OCI-LY1 (cell line): ENCODE measurements around the gene RINT1.

ENCODE experiments used
- H2AFZ ChIP-seq: fragments of 200-600 bp; sonication (generic), shearing (Covaris generic); 2 replicates; pipeline ENCODE4 v1.6.0; 2014; ENCODE audit warnings: antibody characterized with exemption, mild to moderate bottlenecking, low read length
- H3F3A ChIP-seq: fragments of 200-600 bp; sonication (generic), shearing (Covaris generic); 2 replicates; pipeline ENCODE4 v1.6.0; 2014; ENCODE audit warnings: mild to moderate bottlenecking, antibody characterized with exemption, low read length, moderate library complexity; ENCODE audit not compliant: insufficient read depth
- H3K27ac ChIP-seq: fragments of 200-600 bp; sonication (generic); 2 replicates; pipeline ENCODE4 v1.5.1; 2014; ENCODE audit warnings: low read length, mixed run types, mild to moderate bottlenecking, low read depth; ENCODE audit not compliant: poor library complexity, severe bottlenecking
- H3K27me3 ChIP-seq: fragments of 200-600 bp; sonication (generic); 2 replicates; pipeline ENCODE4 v1.6.0; 2014; ENCODE audit warnings: antibody characterized with exemption, mild to moderate bottlenecking, low read length, moderate library complexity; ENCODE audit not compliant: insufficient read depth
- H3K36me3 ChIP-seq: fragments of 200-600 bp; sonication (generic); 2 replicates; pipeline ENCODE4 v1.6.1; 2014; ENCODE audit warnings: mild to moderate bottlenecking, antibody characterized with exemption, low read length, moderate library complexity, mixed read lengths; ENCODE audit not compliant: insufficient read depth
- H3K4me1 ChIP-seq: fragments of 200-600 bp; sonication (generic); 2 replicates; pipeline ENCODE4 v1.5.1; 2014; ENCODE audit warnings: mild to moderate bottlenecking, low read length, moderate library complexity; ENCODE audit not compliant: insufficient read depth, severe bottlenecking
- H3K4me2 ChIP-seq: fragments of 200-600 bp; sonication (generic), shearing (Covaris generic); 2 replicates; pipeline ENCODE4 v1.6.1; 2014; ENCODE audit warnings: low read length
- H3K4me3 ChIP-seq: fragments of 200-600 bp; sonication (generic); 2 replicates; pipeline ENCODE4 v1.5.1; 2014; ENCODE audit warnings: low read length, low read depth, mild to moderate bottlenecking, mixed read lengths; ENCODE audit not compliant: poor library complexity, severe bottlenecking
- H3K79me2 ChIP-seq: fragments of 200-600 bp; shearing (Covaris generic); 2 replicates; pipeline ENCODE4 v1.6.1; 2016; ENCODE audit warnings: mixed run types, low read length, mixed read lengths; ENCODE audit not compliant: insufficient read depth
- H3K9ac ChIP-seq: fragments of 200-600 bp; sonication (generic), shearing (Covaris generic); 2 replicates; pipeline ENCODE4 v1.6.1; 2014; ENCODE audit warnings: mild to moderate bottlenecking, low read length, mixed read lengths
- H3K9me2 ChIP-seq: fragments of 200-600 bp; sonication (generic), shearing (Covaris generic); 2 replicates; pipeline ENCODE4 v1.6.1; 2014; ENCODE audit warnings: low read depth, mild to moderate bottlenecking, low read length, mixed read lengths
- H3K9me3 ChIP-seq: fragments of 200-600 bp; shearing (Covaris generic); 2 replicates; pipeline ENCODE4 v1.6.1; 2014; ENCODE audit warnings: low read length, mixed read lengths
- H4K20me1 ChIP-seq: fragments of 200-600 bp; sonication (generic), shearing (Covaris generic); 2 replicates; pipeline ENCODE4 v1.6.0; 2016; ENCODE audit warnings: mild to moderate bottlenecking, low read length; ENCODE audit not compliant: insufficient read depth
- EZH2 ChIP-seq: fragments of 200-600 bp; sonication (generic), shearing (Covaris generic); IDR thresholded peaks from 2 replicates; pipeline ENCODE4 v1.8.0; 2017; ENCODE audit warnings: borderline replicate concordance, mixed run types, mild to moderate bottlenecking, antibody characterized with exemption, low read length, moderate library complexity, mixed read lengths
- TF ChIP-seq, protein P1 (sequence below): fragments of 200-600 bp; sonication (generic), shearing (Covaris generic); IDR thresholded peaks from 2 replicates; pipeline ENCODE4 v1.5.1; 2017; ENCODE audit warnings: mild to moderate bottlenecking, antibody characterized with exemption, low read length, moderate library complexity, mixed read lengths

The RINT1 gene

DNA sequence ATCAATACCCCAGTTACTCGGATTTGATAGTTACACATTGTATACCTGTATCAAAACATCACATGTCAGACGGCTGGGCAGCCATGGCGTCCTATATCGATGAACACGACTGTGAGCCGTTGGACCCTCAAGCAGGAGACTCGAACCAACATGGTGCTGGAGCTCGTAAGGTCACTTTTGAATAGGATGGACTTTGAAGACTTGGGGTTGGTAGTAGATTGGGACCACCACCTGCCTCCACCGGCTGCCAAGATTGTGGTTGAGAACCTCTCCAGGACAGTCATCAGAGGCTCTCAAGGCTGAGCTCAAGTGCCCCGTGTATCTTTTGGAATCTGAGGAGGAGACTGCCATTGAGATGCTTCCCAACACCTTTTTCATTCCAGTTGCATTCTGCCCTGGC lies 1.9 kb upstream of the RINT1 start:
- Histone ChIP-seq H3K4me3 (no peak overlapping the region), H3F3A (no peaks in the 10 kb centered on the region), H2AFZ (no peak overlapping the region), H3K27ac (no peak overlapping the region), H3K27me3 (no peaks in the 10 kb centered on the region), H3K4me2 (no peak overlapping the region), H3K79me2 (peaks cover 14% of the 10 kb centered on the region), H3K4me1 (peaks cover 28% of the 10 kb centered on the region), H3K9me3 (no peaks in the 10 kb centered on the region), H4K20me1 (no peaks in the 10 kb centered on the region), H3K9ac (no peak overlapping the region), H3K36me3 (no peaks in the 10 kb centered on the region), H3K9me2 (no peaks in the 10 kb centered on the region)
- TF ChIP-seq, protein P1, sequence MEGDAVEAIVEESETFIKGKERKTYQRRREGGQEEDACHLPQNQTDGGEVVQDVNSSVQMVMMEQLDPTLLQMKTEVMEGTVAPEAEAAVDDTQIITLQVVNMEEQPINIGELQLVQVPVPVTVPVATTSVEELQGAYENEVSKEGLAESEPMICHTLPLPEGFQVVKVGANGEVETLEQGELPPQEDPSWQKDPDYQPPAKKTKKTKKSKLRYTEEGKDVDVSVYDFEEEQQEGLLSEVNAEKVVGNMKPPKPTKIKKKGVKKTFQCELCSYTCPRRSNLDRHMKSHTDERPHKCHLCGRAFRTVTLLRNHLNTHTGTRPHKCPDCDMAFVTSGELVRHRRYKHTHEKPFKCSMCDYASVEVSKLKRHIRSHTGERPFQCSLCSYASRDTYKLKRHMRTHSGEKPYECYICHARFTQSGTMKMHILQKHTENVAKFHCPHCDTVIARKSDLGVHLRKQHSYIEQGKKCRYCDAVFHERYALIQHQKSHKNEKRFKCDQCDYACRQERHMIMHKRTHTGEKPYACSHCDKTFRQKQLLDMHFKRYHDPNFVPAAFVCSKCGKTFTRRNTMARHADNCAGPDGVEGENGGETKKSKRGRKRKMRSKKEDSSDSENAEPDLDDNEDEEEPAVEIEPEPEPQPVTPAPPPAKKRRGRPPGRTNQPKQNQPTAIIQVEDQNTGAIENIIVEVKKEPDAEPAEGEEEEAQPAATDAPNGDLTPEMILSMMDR, result no peak
- TF ChIP-seq EZH2, result no peak

GRCh38 chr7:105530546-105530945 lies 1.5 kb upstream of the RINT1 start:
- peaks cover 28% of the 10 kb centered on the region for H3K4me1 ChIP-seq
- H3K4me2 ChIP-seq, result no peak overlapping the region
- no peaks in the 10 kb centered on the region for H4K20me1 ChIP-seq
- H3K36me3 ChIP-seq, result peaks cover 2% of the 10 kb centered on the region; the same call in 1 of the 2 replicates
- no peaks in the 10 kb centered on the region for H3K9me3 ChIP-seq
- H3K4me3 ChIP-seq, result no peak overlapping the region
- no peaks in the 10 kb centered on the region for H3K9me2 ChIP-seq
- no peak overlapping the region for H3K9ac ChIP-seq
- H3K27me3 ChIP-seq, result no peaks in the 10 kb centered on the region
- no peak overlapping the region for H3K27ac ChIP-seq
- H3K79me2 ChIP-seq, result peaks cover 14% of the 10 kb centered on the region
- TF ChIP-seq, protein P1, result no peak
- TF ChIP-seq EZH2, result no peak
- H2AFZ ChIP-seq, result no peak overlapping the region
- no peaks in the 10 kb centered on the region for H3F3A ChIP-seq

- H2AFZ ChIP-seq, result no peak overlapping the region
- H3K9me3 ChIP-seq, result no peaks in the 10 kb centered on the region
- H3K4me1 ChIP-seq, result peaks cover 28% of the 10 kb centered on the region
- peaks cover 23% of the 10 kb centered on the region for H3K36me3 ChIP-seq
- H3K4me2 ChIP-seq, result peak overlapping the region; percentile 71
- H3K4me3 ChIP-seq, result peak overlapping the region; percentile 72
- no peaks in the 10 kb centered on the region for H3K27me3 ChIP-seq
- H4K20me1 ChIP-seq, result no peaks in the 10 kb centered on the region
- TF ChIP-seq, protein P1, result no peak
- TF ChIP-seq EZH2, result no peak
- H3K79me2 ChIP-seq, result peaks cover 14% of the 10 kb centered on the region
- H3F3A ChIP-seq, result no peaks in the 10 kb centered on the region
- H3K27ac ChIP-seq, result peak overlapping the region; percentile 56
- no peaks in the 10 kb centered on the region for H3K9me2 ChIP-seq
- H3K9ac ChIP-seq, result peak overlapping the region; percentile 76
These were observed 884 bp downstream of the RINT1 start for GRCh38 chr7:105532709-105533460.
